Fibroblast of lung (primary cell): Measurements from ENCODE around the gene RCOR1. TPM values are rescaled to one million over a fixed set of nuclear protein-coding genes. Genes with fewer than 3 reads are reported as not detected.

Experiments
- DNase-seq, 2 donors: peaks; one replicate each; pipeline versions ENCODE4 v3.0.0 to v3.0.0-alpha.2; 2010; ENCODE audit warnings: low read depth in 2 of 2
- H2AFZ ChIP-seq: 2 replicates; pipeline ENCODE4 v1.5.1; 2012; ENCODE audit warnings: low read length, control low read depth, inconsistent platforms
- H3K27ac ChIP-seq: 2 replicates; pipeline ENCODE4 v1.5.1; 2011; ENCODE audit warnings: low read length, control low read depth; ENCODE audit not compliant: insufficient read depth
- H3K27me3 ChIP-seq: 2 replicates; pipeline ENCODE4 v1.5.1; 2011; ENCODE audit warnings: mild to moderate bottlenecking, low read length; ENCODE audit not compliant: control insufficient read depth, insufficient read depth
- H3K36me3 ChIP-seq: 2 replicates; pipeline ENCODE4 v1.5.1; 2011; ENCODE audit warnings: low read length; ENCODE audit not compliant: control insufficient read depth, insufficient read depth
- H3K4me1 ChIP-seq: 2 replicates; pipeline ENCODE4 v1.5.1; 2011; ENCODE audit warnings: low read length; ENCODE audit not compliant: control insufficient read depth, insufficient read depth; ENCODE audit errors: extremely low read depth
- H3K4me2 ChIP-seq: 2 replicates; pipeline ENCODE4 v1.5.1; 2011; ENCODE audit warnings: low read length, control low read depth; ENCODE audit not compliant: insufficient read depth; ENCODE audit errors: extremely low read depth
- H3K4me3 ChIP-seq, 4 experiments: fragments of 200-600 bp in 1 of 4; sonication (generic) in 1 of 4; replicated peaks in 1 of 4; 2 replicates each; pipeline ENCODE4 v1.5.1; 2011 to 2016; ENCODE audit warnings: low read length in 4 of 4, low read depth in 3 of 4, mild to moderate bottlenecking in 3 of 4, control low read depth in 2 of 4, inconsistent platforms in 1 of 4, mixed read lengths in 1 of 4; ENCODE audit not compliant: insufficient read depth in 1 of 4; ENCODE audit errors: control extremely low read depth in 1 of 4
- H3K79me2 ChIP-seq: 2 replicates; pipeline ENCODE4 v1.5.1; 2012; ENCODE audit warnings: mild to moderate bottlenecking, low read length, inconsistent platforms; ENCODE audit not compliant: control insufficient read depth, insufficient read depth
- H3K9ac ChIP-seq: 2 replicates; pipeline ENCODE4 v1.5.1; 2011; ENCODE audit warnings: mild to moderate bottlenecking, low read length, control low read depth; ENCODE audit not compliant: insufficient read depth
- H3K9me3 ChIP-seq: 2 replicates; pipeline ENCODE4 v1.5.1; 2012; ENCODE audit warnings: low read depth, low read length; ENCODE audit not compliant: control insufficient read depth, insufficient read depth
- H4K20me1 ChIP-seq: 2 replicates; pipeline ENCODE4 v1.5.1; 2011; ENCODE audit warnings: low read length; ENCODE audit not compliant: control insufficient read depth, insufficient read depth; ENCODE audit errors: extremely low read depth
- EZH2 ChIP-seq: IDR thresholded peaks from 2 replicates; pipeline ENCODE4 v1.5.1; 2012; ENCODE audit warnings: low read length, control low read depth, mild to moderate bottlenecking; ENCODE audit errors: missing control alignments
- polyA plus RNA-seq, 2 donors: library from polyadenylated mRNA; depleted of rRNA in 1 of 2; stranded (reverse) in 1 of 2; unstranded in 1 of 2; fragments of >200 nt; gene quantifications; 2 replicates each; pipeline ENCODE4 v1.2.1, GENCODE V29; 2011 to 2012; ENCODE audit warnings: missing spikeins in 1 of 2
- total RNA-seq: library from RNA; depleted of rRNA; stranded (reverse); fragments of >200 nt; gene quantifications from 2 replicates; pipeline ENCODE4 v1.2.1, GENCODE V29; 2014
- TF ChIP-seq, protein P1 (sequence below), 2 donors: IDR thresholded peaks in 1 of 2; conservative IDR thresholded peaks in 1 of 2; 1 replicate in 1 of 2; 2 replicates in 1 of 2; pipeline ENCODE4 v1.5.1; 2011 to 2012; ENCODE audit warnings: low read length in 2 of 2, control low read depth in 1 of 2, inconsistent platforms in 1 of 2, low read depth in 1 of 2, mild to moderate bottlenecking in 1 of 2

Gene RCOR1
- total and polyA plus RNA-seq, 2 donors (not counting 1 experiment from before 2014, with no cell fraction given), result 11.4 to 19.6 TPM

DNA sequence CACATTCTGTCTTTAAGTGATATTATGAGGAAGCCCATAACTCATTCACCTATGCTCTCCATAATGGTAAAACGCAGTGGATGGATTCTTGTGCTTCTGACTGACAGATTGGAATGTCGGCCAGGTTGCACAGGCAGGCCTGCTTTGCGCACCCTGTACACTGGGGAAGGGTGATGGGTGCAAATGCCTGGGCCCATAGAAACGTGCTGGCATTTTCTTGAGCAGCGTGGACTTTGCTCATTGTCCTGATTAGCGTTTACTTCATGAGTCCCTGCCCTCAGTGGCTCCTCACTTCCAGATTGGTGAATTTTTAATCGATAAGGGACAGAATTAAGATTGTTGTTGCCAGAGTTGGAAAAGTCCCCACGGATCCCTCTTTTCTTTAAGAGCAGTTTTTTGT is 103.9 kb downstream of the RCOR1 start:
- no peak overlapping the region for H3K4me3 ChIP-seq
- no peaks in the 10 kb centered on the region for H3K4me1 ChIP-seq
- H3K9ac ChIP-seq, result no peak overlapping the region
- no peak overlapping the region for H2AFZ ChIP-seq
- H3K79me2 ChIP-seq, result peaks cover 12% of the 10 kb centered on the region
- H4K20me1 ChIP-seq, result no peaks in the 10 kb centered on the region
- H3K4me2 ChIP-seq, result no peak overlapping the region
- TF ChIP-seq EZH2, result no peak
- TF ChIP-seq, protein P1, sequence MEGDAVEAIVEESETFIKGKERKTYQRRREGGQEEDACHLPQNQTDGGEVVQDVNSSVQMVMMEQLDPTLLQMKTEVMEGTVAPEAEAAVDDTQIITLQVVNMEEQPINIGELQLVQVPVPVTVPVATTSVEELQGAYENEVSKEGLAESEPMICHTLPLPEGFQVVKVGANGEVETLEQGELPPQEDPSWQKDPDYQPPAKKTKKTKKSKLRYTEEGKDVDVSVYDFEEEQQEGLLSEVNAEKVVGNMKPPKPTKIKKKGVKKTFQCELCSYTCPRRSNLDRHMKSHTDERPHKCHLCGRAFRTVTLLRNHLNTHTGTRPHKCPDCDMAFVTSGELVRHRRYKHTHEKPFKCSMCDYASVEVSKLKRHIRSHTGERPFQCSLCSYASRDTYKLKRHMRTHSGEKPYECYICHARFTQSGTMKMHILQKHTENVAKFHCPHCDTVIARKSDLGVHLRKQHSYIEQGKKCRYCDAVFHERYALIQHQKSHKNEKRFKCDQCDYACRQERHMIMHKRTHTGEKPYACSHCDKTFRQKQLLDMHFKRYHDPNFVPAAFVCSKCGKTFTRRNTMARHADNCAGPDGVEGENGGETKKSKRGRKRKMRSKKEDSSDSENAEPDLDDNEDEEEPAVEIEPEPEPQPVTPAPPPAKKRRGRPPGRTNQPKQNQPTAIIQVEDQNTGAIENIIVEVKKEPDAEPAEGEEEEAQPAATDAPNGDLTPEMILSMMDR (conservative IDR thresholded peaks at IDR 0.05 in 1 of 2, IDR thresholded peaks at IDR 0.05 in 1 of 2; ENCODE audit: low read depth in 1 of 2, low read length in 2 of 2), result no peak
- DNase-seq, result no peak
- no peaks in the 10 kb centered on the region for H3K9me3 ChIP-seq
- H3K27ac ChIP-seq, result no peak overlapping the region
- H3K27me3 ChIP-seq, result no peaks in the 10 kb centered on the region
- no peaks in the 10 kb centered on the region for H3K36me3 ChIP-seq

DNA sequence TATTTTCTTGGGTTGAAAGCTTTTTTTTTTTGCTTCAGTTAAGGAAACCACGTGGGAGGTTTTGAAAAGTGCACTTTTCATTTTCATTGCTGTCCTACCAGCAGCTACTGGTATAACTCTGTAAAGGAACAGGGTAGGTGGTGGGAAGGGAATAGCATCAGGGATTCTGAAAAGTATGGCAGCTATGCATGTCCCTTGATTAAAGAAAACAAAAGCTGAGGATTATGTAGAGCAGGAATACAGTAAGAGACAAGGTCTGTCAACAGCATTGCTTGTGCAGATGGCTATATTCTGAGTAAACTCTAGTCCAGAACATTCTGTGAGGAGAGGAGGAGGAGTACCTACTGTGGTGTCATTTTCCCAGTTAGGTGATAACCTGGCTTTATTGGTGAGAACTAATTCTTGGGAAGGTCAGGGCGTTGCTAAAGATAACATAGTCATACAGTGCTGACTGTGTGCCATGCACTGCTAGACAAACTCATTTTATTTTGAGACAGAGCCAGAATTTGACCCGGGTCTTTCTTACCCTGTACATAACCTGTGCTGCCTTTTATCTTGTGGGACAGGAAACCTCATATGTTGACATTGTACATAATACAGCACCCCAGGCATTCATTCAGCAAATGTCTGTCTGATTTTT is 104.5 kb downstream of the RCOR1 start:
- H3K4me2 ChIP-seq, result no peak overlapping the region
- TF ChIP-seq EZH2, result no peak
- TF ChIP-seq, protein P1 (conservative IDR thresholded peaks at IDR 0.05 in 1 of 2, IDR thresholded peaks at IDR 0.05 in 1 of 2; ENCODE audit: low read depth in 1 of 2, low read length in 2 of 2), result no peak
- H3K27me3 ChIP-seq, result no peaks in the 10 kb centered on the region
- no peak overlapping the region for H2AFZ ChIP-seq
- no peaks in the 10 kb centered on the region for H3K4me1 ChIP-seq
- no peaks in the 10 kb centered on the region for H3K36me3 ChIP-seq
- no peak overlapping the region for H3K4me3 ChIP-seq
- no peaks in the 10 kb centered on the region for H4K20me1 ChIP-seq
- no peaks in the 10 kb centered on the region for H3K9me3 ChIP-seq
- no peak overlapping the region for H3K9ac ChIP-seq
- H3K79me2 ChIP-seq, result peaks cover 12% of the 10 kb centered on the region
- peak in 1 of 2 donors; percentile 11 for DNase-seq
- no peak overlapping the region for H3K27ac ChIP-seq

DNA sequence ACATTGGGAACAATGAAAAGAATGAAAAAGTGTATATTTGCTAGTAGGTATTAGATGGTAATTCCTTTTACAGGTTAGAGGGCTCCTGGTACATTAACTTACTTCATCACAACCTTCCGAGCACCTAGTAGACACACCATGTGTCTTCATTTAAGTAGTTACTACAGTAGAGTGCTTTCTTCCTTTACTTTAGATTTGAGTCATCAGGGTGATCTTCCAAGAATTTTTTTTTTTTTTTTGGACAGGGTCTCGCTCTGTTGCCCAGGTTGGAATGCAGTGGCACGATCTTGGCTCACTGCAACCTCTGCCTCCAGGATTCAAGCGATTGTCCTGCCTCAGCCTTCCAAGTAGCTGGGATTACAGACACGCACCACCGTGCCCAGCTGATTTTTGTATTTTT is 105.1 kb downstream of the RCOR1 start:
- Histone ChIP-seq H3K9me3 (no peaks in the 10 kb centered on the region), H3K4me2 (no peak overlapping the region)

More for the DNA sequence above, 105.1 kb downstream of the RCOR1 start:
- no peak overlapping the region for H2AFZ ChIP-seq
- no peak overlapping the region for H3K27ac ChIP-seq
- no peaks in the 10 kb centered on the region for H3K4me1 ChIP-seq
- no peak for DNase-seq
- no peaks in the 10 kb centered on the region for H3K36me3 ChIP-seq
- no peaks in the 10 kb centered on the region for H3K27me3 ChIP-seq
- no peak for TF ChIP-seq EZH2
- TF ChIP-seq, protein P1 (conservative IDR thresholded peaks at IDR 0.05 in 1 of 2, IDR thresholded peaks at IDR 0.05 in 1 of 2; ENCODE audit: low read depth in 1 of 2, low read length in 2 of 2), result no peak
- no peak overlapping the region for H3K9ac ChIP-seq
- H3K79me2 ChIP-seq, result peaks cover 12% of the 10 kb centered on the region
- no peak overlapping the region for H3K4me3 ChIP-seq
- no peaks in the 10 kb centered on the region for H4K20me1 ChIP-seq
